ENCODE results near the gene ARFRP1.

ARFRP1 gene

DNA sequence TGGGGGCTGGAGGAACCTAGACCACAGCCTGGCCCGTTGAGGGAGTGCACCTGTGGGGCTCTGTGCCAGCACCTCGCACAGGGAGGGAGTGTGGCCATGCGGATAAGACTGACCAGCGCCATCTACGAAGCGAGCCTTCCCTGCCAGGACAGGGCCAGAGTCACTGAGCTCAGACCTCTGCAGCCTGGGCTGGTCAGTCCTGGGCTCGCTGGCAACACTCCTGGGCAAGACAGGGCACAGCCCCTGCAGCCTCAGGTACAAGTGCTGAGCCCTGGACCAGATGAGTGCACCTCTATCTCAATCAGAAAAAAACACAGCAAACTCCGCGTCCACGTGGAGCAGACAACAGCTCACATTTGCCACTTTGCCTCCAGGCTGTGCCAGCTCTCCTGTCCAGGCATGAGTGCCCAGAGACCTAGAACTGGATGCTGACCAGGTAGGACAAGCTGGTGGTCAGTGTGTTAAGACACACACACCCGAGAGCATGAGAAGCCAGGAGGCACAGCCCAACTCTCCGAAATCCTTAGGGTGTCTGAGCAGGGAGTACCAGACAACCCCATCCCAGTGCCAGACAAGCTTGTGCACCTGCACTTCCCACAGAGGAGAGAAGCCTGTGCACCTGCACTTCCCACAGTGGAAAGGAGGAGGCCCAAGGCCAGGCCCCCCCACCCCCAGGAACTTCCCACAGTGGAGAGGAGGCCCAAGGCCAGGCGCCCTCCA, 4.9 kb downstream of the ARFRP1 start:
- in situ Hi-C loops (cut with HindIII; ENCODE audit: low sequenced_read_pairs), result no loop called here

DNA sequence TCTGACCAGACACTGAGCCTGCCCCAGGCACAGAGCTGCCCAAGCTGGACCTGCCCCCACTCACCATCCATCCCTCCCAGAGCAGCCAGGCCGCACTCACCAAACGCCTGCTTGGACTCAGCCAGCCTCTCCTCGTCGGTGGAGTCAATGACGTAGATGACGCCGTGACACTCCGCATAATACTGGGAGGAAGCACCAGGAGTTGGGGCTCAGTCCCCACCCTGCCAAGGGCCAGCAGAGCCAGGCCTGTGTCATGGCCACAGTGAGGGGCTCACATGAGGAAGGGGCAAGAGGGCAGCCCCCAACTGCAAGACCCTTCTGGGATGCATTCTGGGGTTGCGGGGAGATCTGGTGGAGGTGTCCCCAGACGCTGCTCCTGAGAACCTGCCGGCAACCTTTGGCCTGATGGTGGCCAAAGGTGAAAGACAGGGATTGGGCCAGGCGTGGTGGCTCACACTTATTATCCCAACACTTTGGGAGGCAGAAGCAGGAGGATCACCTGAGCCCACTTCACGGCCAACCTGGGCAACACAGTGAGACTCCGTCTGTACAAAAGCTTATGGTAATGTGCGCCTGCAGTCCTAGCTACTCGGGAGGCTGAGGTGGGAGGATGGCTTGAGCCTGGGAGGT, 5.6 kb downstream of the ARFRP1 start:
- in situ Hi-C loops (cut with HindIII; ENCODE audit: low sequenced_read_pairs), result no loop called here

DNA sequence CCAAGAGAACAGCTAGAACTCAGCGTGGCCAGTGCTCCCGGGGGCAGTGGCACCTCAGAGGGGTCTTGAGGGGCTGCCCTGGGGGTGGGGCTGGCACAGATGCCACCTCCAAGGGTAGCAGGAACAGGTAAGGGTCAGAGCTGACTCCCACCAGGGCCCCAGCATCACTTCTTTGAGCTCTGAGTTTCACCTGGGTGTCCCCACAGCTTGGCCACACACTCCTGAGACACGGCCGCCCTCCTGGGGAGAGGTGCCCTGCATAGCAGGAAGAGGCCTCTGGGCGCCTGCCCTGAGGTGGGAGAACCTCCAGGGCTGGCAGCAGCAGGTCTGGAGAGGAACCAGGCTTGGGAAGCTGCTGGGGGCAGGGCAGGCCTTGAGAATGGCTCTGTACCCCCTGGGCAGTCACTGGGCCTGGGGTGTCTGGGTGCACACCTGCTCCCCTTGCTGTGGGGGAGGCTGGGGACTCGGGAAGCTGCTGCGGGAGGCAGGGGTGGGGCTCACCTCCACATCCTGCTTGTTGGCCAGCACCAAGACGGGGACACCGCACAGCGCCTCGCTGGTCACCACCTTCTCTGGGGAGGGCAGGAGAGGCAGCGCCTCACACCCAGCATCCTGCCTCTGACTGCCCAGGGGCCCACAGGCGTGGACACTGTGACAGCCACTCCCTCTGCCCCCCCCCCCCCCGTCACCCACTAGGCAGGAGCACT, 6.3 kb downstream of the ARFRP1 start:
- in situ Hi-C loops (cut with HindIII; ENCODE audit: low sequenced_read_pairs), result no loop called here

DNA sequence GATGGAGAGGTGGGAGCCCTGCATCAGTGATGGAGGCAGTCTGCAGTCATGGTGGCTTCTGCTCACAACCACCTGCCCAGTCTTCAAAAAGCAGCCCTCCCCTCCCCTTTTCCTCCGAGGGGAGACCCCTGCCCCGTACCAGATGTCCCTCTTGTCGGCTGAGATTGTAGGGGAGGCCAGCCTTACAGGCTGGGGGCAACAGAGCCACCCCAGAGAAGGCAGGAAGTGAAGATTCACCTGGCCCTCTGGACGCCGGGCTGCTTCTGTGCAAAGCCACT, 6.8 kb downstream of the ARFRP1 start:
- in situ Hi-C loops (cut with HindIII; ENCODE audit: low sequenced_read_pairs), result no loop called here

GRCh38 chr20:63700199-63701050, 7.4 kb downstream of the ARFRP1 start:
- in situ Hi-C loops (cut with HindIII; ENCODE audit: low sequenced_read_pairs), result no loop called here

DNA sequence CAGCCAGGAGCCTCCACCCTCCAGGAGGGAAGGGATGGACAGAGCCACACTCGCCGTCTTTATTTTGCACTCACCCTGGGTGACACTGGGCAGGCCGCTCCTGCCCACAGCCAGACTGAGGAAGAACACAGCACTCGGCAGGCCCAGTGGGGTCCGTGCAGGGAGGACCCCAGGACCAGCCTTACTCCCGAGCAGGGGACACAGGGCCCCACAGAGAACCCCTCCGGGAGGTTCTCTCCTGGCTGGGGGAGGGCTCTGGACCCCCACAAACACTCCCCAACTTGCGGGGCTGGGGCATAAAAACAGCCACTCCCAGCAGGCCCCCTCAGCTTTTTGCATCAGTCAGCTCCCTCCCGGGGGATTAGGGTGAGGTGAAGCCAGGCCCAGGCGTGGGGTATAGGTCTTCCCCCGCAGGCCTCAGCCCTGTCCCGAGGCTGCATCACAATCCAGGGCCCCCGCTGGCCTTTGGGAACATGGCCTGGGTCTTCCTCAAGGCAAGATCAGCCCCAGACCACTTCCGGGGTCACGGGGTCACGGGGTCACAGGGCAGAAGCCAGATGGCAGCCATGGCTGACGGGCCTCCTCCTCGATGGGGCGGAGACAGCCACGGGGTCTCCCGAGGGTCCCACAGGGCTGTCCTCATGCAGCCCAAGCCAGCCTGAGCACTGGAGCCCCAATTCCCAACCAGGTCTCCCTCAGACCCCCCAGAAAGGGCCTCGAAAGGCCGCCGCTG, 8.1 kb downstream of the ARFRP1 start:
- in situ Hi-C loops (cut with HindIII; ENCODE audit: low sequenced_read_pairs), result no loop called here

GRCh38 chr20:63698739-63699465, 8.9 kb downstream of the ARFRP1 start:
- in situ Hi-C loops (cut with HindIII; ENCODE audit: low sequenced_read_pairs), result no loop called here

DNA sequence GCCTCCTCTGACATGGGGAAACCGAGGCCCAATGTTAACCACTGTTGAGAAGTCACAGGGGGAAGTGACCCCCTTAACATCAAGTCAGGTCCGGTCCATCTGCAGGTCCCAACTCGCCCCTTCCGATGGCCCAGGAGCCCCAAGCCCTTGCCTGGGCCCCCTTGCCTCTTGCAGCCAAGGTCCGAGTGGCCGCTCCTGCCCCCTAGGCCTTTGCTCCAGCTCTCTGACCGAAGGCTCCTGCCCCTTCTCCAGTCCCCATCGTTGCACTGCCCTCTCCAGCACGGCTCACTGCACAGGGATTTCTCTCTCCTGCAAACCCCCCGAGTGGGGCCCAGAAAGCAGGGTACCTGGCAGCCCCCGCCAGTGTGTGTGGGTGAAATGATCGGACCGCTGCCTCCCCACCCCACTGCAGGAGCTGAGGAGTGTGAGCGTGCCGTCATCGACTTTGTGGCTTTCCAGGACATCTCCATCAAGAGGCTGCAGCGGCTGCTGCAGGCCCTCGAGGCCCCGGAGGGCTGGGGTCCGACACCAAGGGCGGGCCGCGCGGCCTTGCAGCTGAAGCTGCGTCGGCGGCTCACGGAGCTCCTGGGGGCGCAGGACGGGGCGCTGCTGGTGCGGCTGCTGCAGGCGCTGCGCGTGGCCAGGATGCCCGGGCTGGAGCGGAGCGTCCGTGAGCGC, 9.8 kb downstream of the ARFRP1 start:
- in situ Hi-C loops (cut with HindIII; ENCODE audit: low sequenced_read_pairs), result no loop called here

GRCh38 chr20:63697357-63697867, 10.4 kb downstream of the ARFRP1 start:
- in situ Hi-C loops (cut with HindIII; ENCODE audit: low sequenced_read_pairs), result no loop called here

- in situ Hi-C loops (cut with HindIII; ENCODE audit: low sequenced_read_pairs), result no loop called here
Measured at GRCh38 chr20:63696628-63697356, 11.0 kb downstream of the ARFRP1 start, which contains the start of gene TNFRSF6B. TNFRSF6B (plus strand) TSS chr20:63696652; CDS start chr20:63696768, 116 bp downstream.

- in situ Hi-C loops (cut with HindIII; ENCODE audit: low sequenced_read_pairs), result no loop called here
Measured at GRCh38 chr20:63696306-63696627, 11.5 kb downstream of the ARFRP1 start.

DNA sequence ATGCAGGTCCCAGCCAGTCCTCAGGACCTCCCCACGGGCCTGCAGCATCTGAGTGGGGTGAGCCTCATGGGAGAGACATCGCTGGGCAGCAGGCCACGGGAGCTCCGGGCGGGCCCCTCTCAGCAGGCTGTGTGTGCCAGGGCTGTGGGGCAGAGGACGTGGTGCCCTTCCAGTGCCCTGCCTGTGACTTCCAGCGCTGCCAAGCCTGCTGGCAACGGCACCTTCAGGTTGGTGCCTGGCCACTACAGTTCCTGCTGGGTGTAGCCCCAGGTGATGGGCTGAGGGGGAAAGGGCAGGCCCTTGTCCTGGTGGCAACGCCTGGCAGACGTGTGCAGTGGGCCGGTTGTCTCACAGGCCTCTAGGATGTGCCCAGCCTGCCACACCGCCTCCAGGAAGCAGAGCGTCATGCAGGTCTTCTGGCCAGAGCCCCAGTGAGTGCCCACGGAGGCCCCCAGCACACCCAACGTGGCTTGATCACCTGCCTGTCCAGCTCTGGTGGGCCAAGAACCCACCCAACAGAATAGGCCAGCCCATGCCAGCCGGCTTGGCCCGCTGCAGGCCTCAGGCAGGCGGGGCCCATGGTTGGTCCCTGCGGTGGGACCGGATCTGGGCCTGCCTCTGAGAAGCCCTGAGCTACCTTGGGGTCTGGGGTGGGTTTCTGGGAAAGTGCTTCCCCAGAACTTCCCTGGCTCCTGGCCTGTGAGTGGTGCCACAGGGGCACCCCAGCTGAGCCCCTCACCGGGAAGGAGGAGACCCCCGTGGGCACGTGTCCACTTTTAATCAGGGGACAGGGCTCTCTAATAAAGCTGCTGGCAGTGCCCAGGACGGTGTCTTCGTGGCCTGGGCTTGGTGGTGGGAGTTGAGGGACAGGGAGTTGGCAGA, 12.1 kb downstream of the ARFRP1 start:
- in situ Hi-C loops (cut with HindIII; ENCODE audit: low sequenced_read_pairs), result no loop called here

- in situ Hi-C loops (cut with HindIII; ENCODE audit: low sequenced_read_pairs), result no loop called here
Measured at GRCh38 chr20:63694584-63695423, 13.0 kb downstream of the ARFRP1 start.

GRCh38 chr20:63693733-63694583, 13.8 kb downstream of the ARFRP1 start:
- in situ Hi-C loops (cut with HindIII; ENCODE audit: low sequenced_read_pairs), result no loop called here

DNA sequence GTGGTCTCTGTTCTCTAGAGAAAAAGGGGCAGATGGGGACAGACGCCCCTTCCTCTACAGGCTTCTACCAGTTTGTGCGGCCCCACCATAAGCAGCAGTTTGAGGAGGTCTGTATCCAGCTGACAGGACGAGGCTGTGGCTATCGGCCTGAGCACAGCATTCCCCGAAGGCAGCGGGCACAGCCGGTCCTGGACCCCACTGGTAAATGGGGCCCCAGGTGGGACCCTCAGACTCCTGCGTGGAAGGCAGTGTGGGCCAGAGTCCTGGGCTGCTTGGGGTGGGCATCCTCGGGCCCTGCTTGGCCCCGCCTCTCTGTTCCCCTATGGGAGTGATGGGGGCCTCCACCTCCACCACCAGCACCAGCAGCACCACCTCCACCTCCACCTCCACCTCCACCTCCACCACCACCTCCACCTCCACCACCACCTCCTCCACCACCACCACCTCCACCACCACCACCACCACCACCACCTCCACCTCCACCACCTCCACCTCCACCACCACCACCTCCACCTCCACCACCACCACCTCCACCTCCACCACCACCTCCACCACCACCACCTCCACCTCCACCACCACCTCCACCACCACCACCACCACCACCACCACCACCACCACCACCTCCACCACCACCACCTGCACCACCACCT, 14.6 kb downstream of the ARFRP1 start:
- in situ Hi-C loops (cut with HindIII; ENCODE audit: low sequenced_read_pairs), result no loop called here

All from DLD1 (cell line).